GM18867 (cell line): ENCODE data around the gene CHMP4B.

Source experiments
- ATAC-seq: cut with Tn5 transposase; IDR thresholded peaks from one replicate; pipeline ENCODE4 v1.9.1; 2021; ENCODE audit warnings: mild to moderate bottlenecking, moderate library complexity; ENCODE audit not compliant: unreplicated experiment

CHMP4B gene

GRCh38 chr20:33817411-33817810 lies 6.3 kb downstream of the CHMP4B start:
- ATAC-seq = no peak

DNA sequence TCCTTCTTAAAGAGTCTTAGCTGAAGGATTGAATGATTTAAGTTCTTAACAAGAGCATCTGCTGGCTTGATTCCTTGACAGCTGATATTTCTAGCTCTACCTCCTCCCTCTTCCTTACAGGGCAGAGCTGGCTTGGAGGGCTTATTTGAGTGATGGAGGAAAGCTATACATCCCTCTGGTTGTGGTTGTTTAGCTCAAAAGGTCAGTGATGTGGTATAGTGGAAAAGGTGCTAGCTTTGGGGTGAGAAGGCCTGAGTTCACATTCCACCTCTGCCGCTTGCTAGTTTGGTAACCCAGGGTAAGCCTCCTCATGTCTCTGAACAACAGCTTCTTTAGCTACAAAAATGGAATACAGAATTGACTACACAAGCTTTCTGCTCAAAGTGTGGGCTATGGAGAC lies 8.3 kb downstream of the CHMP4B start:
- ATAC-seq = no peak

DNA sequence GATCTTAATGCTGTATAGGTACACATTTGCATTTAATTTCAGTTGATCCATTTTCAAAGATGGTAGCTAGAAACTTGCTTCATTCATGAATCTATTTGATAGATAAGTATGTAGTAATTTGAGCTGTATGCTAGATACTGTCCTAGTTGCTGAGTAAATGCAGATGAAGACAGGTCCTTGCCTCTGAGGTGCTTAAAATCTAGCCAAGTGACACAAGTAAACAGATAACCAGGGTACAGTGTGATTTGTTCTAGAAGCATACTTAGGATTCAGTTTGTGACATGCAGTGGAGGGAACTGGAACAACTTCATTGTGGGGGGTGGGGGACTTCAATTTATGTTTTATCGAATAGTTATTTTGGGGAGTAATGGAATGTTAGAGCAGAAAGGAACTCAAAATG lies 9.2 kb downstream of the CHMP4B start:
- ATAC-seq = no peak

DNA sequence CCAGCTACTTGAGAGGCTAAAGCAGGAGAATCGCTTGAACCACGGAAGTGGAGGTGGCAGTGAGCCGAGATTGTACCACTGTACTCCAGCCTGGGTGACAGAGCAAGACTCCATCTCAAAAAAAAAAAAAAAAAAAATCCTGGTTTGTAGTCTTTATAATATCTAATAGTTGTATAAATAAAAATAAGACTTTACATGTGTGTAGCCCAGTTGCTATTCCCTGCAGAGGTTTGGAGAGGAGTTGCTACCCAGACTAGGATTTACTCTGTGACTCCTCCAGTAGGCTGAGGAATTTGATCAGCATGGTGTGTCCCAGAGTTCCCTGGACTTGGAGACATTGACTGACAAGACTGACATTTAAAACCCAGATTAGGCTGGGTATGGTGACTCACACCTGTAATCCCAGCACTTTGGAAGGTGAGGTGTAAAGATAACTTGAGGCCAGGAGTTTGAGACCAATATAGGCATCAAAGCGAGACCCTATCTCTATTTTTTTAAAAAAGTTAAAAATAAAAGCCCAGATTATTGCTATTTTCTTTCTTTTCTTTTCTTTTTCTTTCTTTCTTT lies 10.2 kb downstream of the CHMP4B start:
- no peak for ATAC-seq

DNA sequence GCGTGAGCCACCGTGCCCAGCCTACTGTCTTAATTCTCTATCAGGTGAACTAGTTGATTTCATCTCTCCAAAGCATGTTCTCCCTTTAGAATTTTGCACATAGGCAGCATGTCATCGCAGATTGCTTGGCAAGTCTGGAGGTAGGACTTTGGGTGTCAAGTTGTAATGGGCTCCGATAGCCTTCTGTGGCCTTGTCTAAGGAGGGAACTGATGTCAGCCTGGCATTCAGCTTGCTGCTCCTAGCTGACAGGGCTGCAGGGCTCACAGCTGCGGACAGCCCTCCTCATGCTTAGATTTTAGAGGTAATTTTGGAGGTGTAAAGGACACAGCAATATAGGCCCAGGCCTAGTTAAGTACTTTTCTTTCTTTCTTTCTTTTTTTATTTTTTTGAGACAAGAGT lies 11.3 kb downstream of the CHMP4B start:
- no peak for ATAC-seq

GRCh38 chr20:33822991-33823390 lies 11.8 kb downstream of the CHMP4B start:
- ATAC-seq = no peak

DNA sequence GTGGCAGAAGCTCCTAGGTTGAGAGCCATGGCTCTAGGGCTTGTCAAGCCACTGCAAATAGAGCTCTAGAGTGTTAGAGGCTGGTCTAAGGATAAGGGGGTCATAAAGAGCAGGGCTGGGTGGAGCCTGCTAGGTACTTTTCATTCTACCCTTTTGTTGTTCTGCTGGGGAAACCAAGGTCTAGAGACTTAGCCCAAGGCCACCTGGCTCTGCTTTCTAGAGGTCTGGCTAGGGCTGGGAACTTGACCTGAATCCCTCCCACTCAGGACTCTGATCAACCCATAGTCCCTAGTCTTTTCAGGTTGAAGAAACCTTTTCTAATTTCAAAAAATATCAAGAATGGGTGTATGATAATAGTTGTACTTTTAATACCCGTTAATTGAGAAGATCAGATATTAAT lies 13.7 kb downstream of the CHMP4B start:
- ATAC-seq = no peak

- no peak for ATAC-seq
Observed at GRCh38 chr20:33825340-33826269, 14.5 kb downstream of the CHMP4B start.

- no peak for ATAC-seq
Observed at GRCh38 chr20:33826270-33826897, 15.2 kb downstream of the CHMP4B start.

- no peak for ATAC-seq
Observed at GRCh38 chr20:33827109-33827508, 16.0 kb downstream of the CHMP4B start.

DNA sequence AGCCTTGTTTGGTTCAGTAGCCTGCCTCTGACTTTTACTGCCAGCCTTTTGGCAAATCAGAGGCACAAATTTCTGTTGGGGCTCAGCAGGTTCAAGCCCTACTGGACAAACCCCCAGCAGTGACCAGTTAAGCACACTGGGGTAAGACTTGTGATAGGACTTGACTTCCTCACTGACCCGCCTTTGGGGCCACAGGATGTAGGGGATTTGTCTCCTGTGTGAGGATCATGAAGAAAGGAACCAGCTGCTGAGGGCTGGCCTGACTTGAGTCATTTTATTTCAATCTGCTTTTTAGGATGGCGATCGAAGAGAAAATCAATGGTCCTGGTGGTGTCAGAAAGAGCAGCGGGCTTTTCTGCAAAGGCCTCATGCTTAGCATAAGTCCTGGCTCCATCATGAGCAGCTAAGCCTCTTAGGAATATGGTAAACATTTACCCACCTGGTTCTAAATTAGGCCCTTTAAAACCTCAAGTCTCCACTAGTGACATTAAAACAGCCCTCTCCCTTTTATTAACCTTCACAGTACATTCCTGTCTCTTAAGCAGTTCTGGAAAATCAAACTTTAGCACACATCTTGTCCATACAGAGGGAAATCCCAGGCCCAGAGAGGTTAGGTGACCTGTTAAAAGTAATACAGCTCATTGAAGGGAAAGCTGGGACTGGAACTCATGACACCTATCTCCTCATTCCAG lies 16.6 kb downstream of the CHMP4B start:
- ATAC-seq = no peak

GRCh38 chr20:33828326-33828844 lies 17.2 kb downstream of the CHMP4B start:
- no peak for ATAC-seq

- no peak for ATAC-seq
Observed at GRCh38 chr20:33828967-33829560, 17.9 kb downstream of the CHMP4B start.

GRCh38 chr20:33829636-33830035 lies 18.5 kb downstream of the CHMP4B start:
- no peak for ATAC-seq

- no peak for ATAC-seq
Observed at GRCh38 chr20:33830371-33830770, 19.2 kb downstream of the CHMP4B start.

GRCh38 chr20:33832103-33832804 lies 21.1 kb downstream of the CHMP4B start:
- ATAC-seq = no peak

DNA sequence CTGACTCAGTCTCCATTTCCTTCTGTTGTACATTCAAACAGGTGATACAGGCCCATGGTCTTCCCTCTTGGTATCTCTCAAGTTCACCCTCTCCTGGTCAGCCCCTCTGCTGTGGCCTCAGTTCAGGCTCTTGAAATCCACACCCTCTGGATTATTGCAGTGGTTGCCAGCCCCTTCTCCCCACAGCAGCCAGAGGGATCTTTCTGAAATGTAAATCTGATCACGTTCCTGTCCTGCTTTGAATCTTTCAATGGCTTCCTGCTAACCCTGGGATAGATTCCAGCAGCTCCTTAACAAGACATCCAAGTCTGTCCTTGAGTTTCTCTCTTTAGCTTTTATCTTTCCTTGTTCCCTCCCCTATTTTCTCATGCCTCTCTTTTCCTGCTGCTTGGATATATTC lies 22.2 kb downstream of the CHMP4B start:
- no peak for ATAC-seq

- no peak for ATAC-seq
Observed at GRCh38 chr20:33835615-33836172, 24.5 kb downstream of the CHMP4B start.

GRCh38 chr20:33836277-33836676 lies 25.1 kb downstream of the CHMP4B start:
- no peak for ATAC-seq
